CD4-positive, alpha-beta memory T cell (primary cell): Measurements from ENCODE around the gene FGB. TPM values are rescaled to one million over a fixed set of nuclear protein-coding genes. Genes with fewer than 3 reads are reported as not detected.

ENCODE experiments used
- CTCF ChIA-PET: fragments of 350-600 bp; sonication (Branson Sonifier 250); formaldehyde crosslinking; loops from one replicate; lab custom pipeline; 2021; ENCODE audit warnings: inconsistent platforms; ENCODE audit not compliant: partially characterized antibody; lab: Charles Lee
- POLR2A ChIA-PET: fragments of 350-600 bp; sonication (Branson Sonifier 250); formaldehyde crosslinking; loops from one replicate; lab custom pipeline; 2021; ENCODE audit not compliant: partially characterized antibody; lab: Charles Lee
- DNase-seq, 5 donors: peaks; one replicate each; pipeline versions ENCODE4 v3.0.0 to v3.0.0-alpha.2; 2020 to 2022; ENCODE audit warnings: mixed read lengths in 1 of 5
- H3K27ac ChIP-seq: one replicate; pipeline ENCODE4 v1.7.0; 2013; ENCODE audit warnings: low read depth, low read length
- H3K27me3 ChIP-seq: 2 replicates; pipeline ENCODE4 v1.7.0; 2013; ENCODE audit warnings: mild to moderate bottlenecking, low read length, moderate library complexity; ENCODE audit not compliant: insufficient read depth
- H3K36me3 ChIP-seq: 2 replicates; pipeline ENCODE4 v1.7.0; 2013; ENCODE audit warnings: mild to moderate bottlenecking, low read length, moderate library complexity; ENCODE audit not compliant: insufficient read depth
- H3K4me1 ChIP-seq: 2 replicates; pipeline ENCODE4 v1.7.0; 2013; ENCODE audit warnings: mild to moderate bottlenecking, low read length, moderate library complexity; ENCODE audit not compliant: insufficient read depth
- H3K4me3 ChIP-seq, 2 donors: one replicate each; pipeline ENCODE4 v1.7.0; 2013; ENCODE audit warnings: low read length in 2 of 2, mild to moderate bottlenecking in 1 of 2
- H3K9me3 ChIP-seq, 2 donors: one replicate each; pipeline ENCODE4 v1.7.0; 2013; ENCODE audit warnings: low read length in 2 of 2, control low read depth in 1 of 2; ENCODE audit not compliant: control insufficient read depth in 1 of 2
- H3K27ac Mint-ChIP-seq, 7 donors: one replicate each; pipeline ENCODE4 v1.8.0; 2020 to 2021; ENCODE audit warnings: mixed read lengths in 7 of 7, mild to moderate bottlenecking in 6 of 7, inconsistent platforms in 3 of 7, moderate library complexity in 3 of 7
- H3K27me3 Mint-ChIP-seq, 2 donors: one replicate each; pipeline ENCODE4 v1.8.0; 2020 to 2021; ENCODE audit warnings: mixed read lengths in 2 of 2
- H3K36me3 Mint-ChIP-seq, 2 donors: one replicate each; pipeline ENCODE4 v1.8.0; 2020 to 2021; ENCODE audit warnings: mixed read lengths in 2 of 2, inconsistent platforms in 1 of 2, mild to moderate bottlenecking in 1 of 2
- H3K4me1 Mint-ChIP-seq, 4 donors: one replicate each; pipeline ENCODE4 v1.8.0; 2020 to 2021; ENCODE audit warnings: mixed read lengths in 4 of 4, mild to moderate bottlenecking in 1 of 4
- H3K4me3 Mint-ChIP-seq, 8 donors: one replicate each; pipeline ENCODE4 v1.8.0; 2020 to 2021; ENCODE audit warnings: mixed read lengths in 8 of 8, mild to moderate bottlenecking in 7 of 8, moderate library complexity in 6 of 8, inconsistent platforms in 3 of 8
- H3K9me3 Mint-ChIP-seq, 8 donors: one replicate each; pipeline ENCODE4 v1.8.0; 2020 to 2021; ENCODE audit warnings: mixed read lengths in 8 of 8, mild to moderate bottlenecking in 5 of 8, inconsistent platforms in 3 of 8, moderate library complexity in 1 of 8
- intact Hi-C: fragments of 100-400 bp; cut with micrococcal nuclease; formaldehyde crosslinking; loops from one replicate; pipeline ENCODE4 v1.15.1; 2023
- polyA plus RNA-seq, 2 donors: library from polyadenylated mRNA; unstranded; fragments of 300-500 nt; fragmentation: Illumina TruSeq; gene quantifications; one replicate each; pipeline ENCODE4 v1.2.3, GENCODE V29; 2021
- total RNA-seq, 2 experiments: library from RNA; stranded (reverse); gene quantifications; one replicate each; pipeline ENCODE4 v1.2.3, GENCODE V29; 2021

FGB gene
- total RNA-seq (not detected), polyA plus RNA-seq (not detected)

DNA sequence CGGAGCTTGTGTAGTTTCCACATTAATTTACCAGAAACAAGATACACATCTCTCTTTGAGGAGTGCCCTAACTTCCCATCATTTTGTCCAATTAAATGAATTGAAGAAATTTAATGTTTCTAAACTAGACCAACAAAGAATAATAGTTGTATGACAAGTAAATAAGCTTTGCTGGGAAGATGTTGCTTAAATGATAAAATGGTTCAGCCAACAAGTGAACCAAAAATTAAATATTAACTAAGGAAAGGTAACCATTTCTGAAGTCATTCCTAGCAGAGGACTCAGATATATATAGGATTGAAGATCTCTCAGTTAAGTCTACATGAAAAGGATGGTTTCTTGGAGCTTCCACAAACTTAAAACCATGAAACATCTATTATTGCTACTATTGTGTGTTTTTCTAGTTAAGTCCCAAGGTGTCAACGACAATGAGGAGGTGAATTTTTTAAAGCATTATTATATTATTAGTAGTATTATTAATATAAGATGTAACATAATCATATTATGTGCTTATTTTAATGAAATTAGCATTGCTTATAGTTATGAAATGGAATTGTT lies at the start of gene FGB:
TSS of gene FGB (plus strand) at position 315 of the 558 bp plus-strand sequence. CDS start at position 323, 8 bp downstream.
- Histone ChIP-seq H3K4me3 (no peak within 1 kb of the TSS), H3K9me3 (no peaks in the 10 kb centered on the region), H3K36me3 (no peaks in the 10 kb centered on the region), H3K27ac (no peak within 1 kb of the TSS), H3K4me1 (no peaks in the 10 kb centered on the region), H3K27me3 (no peaks in the 10 kb centered on the region)
- no peak for DNase-seq
- Mint-ChIP-seq H3K27ac (no peak within 1 kb of the TSS), H3K4me3 (no peak within 1 kb of the TSS), H3K9me3 (no peaks in the 10 kb centered on the region), H3K4me1 (no peaks in the 10 kb centered on the region), H3K27me3 (peaks cover 5 to 8% of the 10 kb centered on the region in 2 donors), H3K36me3 (no peaks in the 10 kb centered on the region)
- intact Hi-C loops = no loop called here
- POLR2A ChIA-PET = interaction anchor here (1.0 kb wide), 1 partner anchor 12 kb away, joined by 3 read pairs; the partner anchor contains the start of gene PLRG1
- CTCF ChIA-PET = interaction anchor here (1.4 kb wide), 1 partner anchor 13 kb away, joined by 6 read pairs; the partner anchor contains the start of gene PLRG1

DNA sequence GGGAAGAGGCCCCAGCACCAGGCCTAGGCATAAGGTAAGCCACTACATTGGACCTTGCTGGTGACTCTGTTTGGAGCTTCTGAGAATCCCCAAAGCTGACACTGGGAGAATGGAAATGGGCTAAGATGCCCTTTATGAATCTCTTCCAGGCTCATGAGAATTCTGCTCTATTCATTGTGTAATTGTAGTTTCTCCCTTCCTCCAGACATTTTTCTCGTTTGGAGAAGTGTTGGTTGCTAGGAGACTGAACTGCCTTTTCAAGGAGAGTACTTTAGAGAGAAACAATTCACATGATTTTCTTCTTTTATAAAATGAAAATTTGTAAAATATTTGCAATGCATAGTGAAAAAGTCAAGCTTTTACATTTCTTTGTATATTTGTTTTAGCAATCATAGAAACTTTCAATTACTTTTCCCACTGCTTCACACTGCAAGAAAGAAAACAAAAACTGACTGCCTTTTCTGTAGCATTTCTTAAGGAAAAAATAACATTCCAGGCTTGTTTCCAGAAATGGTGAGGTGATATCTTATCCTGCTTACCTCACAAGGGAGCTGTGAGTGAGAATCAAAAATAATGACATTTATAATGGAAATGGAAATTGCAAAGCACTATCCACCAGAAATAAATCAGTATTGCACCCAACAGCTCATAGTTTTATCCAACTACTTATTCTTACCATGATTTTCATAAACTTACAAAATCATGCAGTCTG lies 46.3 kb upstream of the FGB start:
- intact Hi-C loops = no loop called here
- ChIA-PET POLR2A (no interaction called here), CTCF (interaction anchor here (1.0 kb wide), 1 partner anchor 18 kb away, joined by 3 read pairs; no protein-coding TSS in a partner anchor)
- no peaks in the 10 kb centered on the region for H3K36me3 Mint-ChIP-seq
- H3K4me1 Mint-ChIP-seq = no peaks in the 10 kb centered on the region
- Histone ChIP-seq H3K4me1 (no peaks in the 10 kb centered on the region), H3K27me3 (no peaks in the 10 kb centered on the region), H3K36me3 (no peaks in the 10 kb centered on the region), H3K9me3 (no peaks in the 10 kb centered on the region), H3K4me3 (no peak overlapping the region), H3K27ac (no peak overlapping the region)
- H3K27ac Mint-ChIP-seq = no peak overlapping the region
- peaks cover 0 to 2% (median 0%) of the 10 kb centered on the region in 8 donors for H3K9me3 Mint-ChIP-seq
- no peak for DNase-seq
- H3K4me3 Mint-ChIP-seq = no peak overlapping the region
- H3K27me3 Mint-ChIP-seq = peaks cover 28 to 36% of the 10 kb centered on the region in 2 donors

DNA sequence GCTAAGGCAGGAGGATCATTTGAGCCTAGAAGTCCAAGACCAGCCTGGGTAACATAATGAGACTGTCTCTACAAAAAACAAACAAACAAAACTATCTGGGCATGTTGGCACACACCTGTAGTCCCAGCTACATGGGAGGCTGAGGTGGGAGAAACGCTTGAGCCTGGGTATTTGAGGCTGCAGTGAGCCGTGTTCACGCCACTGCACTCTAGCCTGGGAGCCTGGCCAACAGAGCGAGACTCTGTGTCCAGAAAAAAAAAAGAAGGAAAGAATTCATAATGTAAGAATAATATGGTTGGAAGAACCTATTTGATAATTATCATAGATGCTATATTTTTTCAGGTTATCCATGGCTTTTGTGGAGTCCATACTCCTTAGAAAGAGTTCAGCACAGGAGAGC lies 45.2 kb upstream of the FGB start:
- H3K4me1 ChIP-seq = no peaks in the 10 kb centered on the region
- H3K36me3 Mint-ChIP-seq = no peaks in the 10 kb centered on the region
- peaks cover 24 to 31% of the 10 kb centered on the region in 2 donors for H3K27me3 Mint-ChIP-seq
- ChIA-PET CTCF (no interaction called here), POLR2A (no interaction called here)
- no peak overlapping the region for H3K27ac Mint-ChIP-seq
- no peaks in the 10 kb centered on the region for H3K9me3 ChIP-seq
- H3K9me3 Mint-ChIP-seq = peaks cover 0 to 2% (median 0%) of the 10 kb centered on the region in 8 donors
- no peak overlapping the region for H3K4me3 ChIP-seq
- H3K27me3 ChIP-seq = no peaks in the 10 kb centered on the region
- H3K4me1 Mint-ChIP-seq = no peaks in the 10 kb centered on the region
- intact Hi-C loops = no loop called here
- H3K27ac ChIP-seq = no peak overlapping the region
- H3K36me3 ChIP-seq = no peaks in the 10 kb centered on the region
- no peak overlapping the region for H3K4me3 Mint-ChIP-seq
- DNase-seq = no peak

DNA sequence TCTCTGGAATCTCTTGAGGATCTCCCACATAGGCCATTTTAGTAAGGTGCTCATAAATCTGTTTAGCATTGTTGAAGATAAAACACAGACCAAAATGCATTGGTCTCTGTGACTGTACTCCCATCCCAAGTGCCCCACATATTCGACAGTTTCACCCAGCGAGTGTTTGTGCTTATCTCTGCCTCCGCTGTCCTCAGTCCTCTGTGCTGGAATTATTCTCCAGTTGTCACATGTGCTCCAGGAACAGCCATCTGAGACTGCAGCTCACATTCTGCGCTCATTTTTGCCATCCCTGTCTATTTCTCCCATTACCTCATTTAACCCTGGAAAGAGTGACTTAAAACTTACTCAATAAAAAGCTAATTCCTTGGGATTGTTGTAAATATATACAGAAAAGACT lies 43.6 kb upstream of the FGB start:
- no peaks in the 10 kb centered on the region for H3K9me3 Mint-ChIP-seq
- no peaks in the 10 kb centered on the region for H3K27me3 ChIP-seq
- no peak overlapping the region for H3K27ac ChIP-seq
- ChIA-PET POLR2A (no interaction called here), CTCF (interaction anchor here (1.2 kb wide), 1 partner anchor 13 kb away, joined by 3 read pairs; no protein-coding TSS in a partner anchor)
- H3K36me3 Mint-ChIP-seq = no peaks in the 10 kb centered on the region
- H3K27ac Mint-ChIP-seq = no peak overlapping the region
- DNase-seq = no peak
- H3K4me3 Mint-ChIP-seq = no peak overlapping the region
- H3K4me1 ChIP-seq = no peaks in the 10 kb centered on the region
- intact Hi-C loops = no loop called here
- H3K4me3 ChIP-seq = no peak overlapping the region
- no peaks in the 10 kb centered on the region for H3K9me3 ChIP-seq
- peaks cover 24 to 25% of the 10 kb centered on the region in 2 donors for H3K27me3 Mint-ChIP-seq
- no peaks in the 10 kb centered on the region for H3K36me3 ChIP-seq
- peaks cover 0 to 1% (median 0%) of the 10 kb centered on the region in 4 donors for H3K4me1 Mint-ChIP-seq

DNA sequence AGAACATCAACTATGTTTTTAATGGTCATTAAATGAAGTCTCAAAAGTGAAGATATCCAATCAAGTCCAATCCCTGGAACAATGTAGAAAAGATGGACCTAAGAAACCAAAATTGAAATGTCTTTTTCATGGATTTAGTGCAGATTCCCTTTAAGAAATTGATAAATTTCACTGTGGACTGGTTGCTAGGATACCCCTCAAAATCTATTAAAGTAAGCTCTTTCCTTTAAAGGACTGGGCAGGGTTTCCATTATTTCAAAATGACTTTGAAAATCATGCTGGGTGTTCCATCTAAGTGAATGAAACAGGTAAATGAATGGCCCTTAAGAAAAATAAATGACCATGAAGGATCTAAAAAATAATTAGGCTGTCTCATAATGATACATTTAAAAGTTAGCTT lies 41.2 kb upstream of the FGB start:
- intact Hi-C loops = no loop called here
- ChIA-PET POLR2A (no interaction called here), CTCF (no interaction called here)
- no peak for DNase-seq
- H3K27ac ChIP-seq = no peak overlapping the region
- no peaks in the 10 kb centered on the region for H3K4me1 ChIP-seq
- Mint-ChIP-seq H3K36me3 (no peaks in the 10 kb centered on the region), H3K27ac (no peak overlapping the region), H3K4me1 (peaks cover 0 to 1% (median 0%) of the 10 kb centered on the region in 4 donors), H3K27me3 (peaks cover 32 to 37% of the 10 kb centered on the region in 2 donors), H3K9me3 (no peaks in the 10 kb centered on the region), H3K4me3 (no peak overlapping the region)
- no peaks in the 10 kb centered on the region for H3K27me3 ChIP-seq
- H3K36me3 ChIP-seq = no peaks in the 10 kb centered on the region
- H3K9me3 ChIP-seq = no peaks in the 10 kb centered on the region
- H3K4me3 ChIP-seq = no peak overlapping the region

DNA sequence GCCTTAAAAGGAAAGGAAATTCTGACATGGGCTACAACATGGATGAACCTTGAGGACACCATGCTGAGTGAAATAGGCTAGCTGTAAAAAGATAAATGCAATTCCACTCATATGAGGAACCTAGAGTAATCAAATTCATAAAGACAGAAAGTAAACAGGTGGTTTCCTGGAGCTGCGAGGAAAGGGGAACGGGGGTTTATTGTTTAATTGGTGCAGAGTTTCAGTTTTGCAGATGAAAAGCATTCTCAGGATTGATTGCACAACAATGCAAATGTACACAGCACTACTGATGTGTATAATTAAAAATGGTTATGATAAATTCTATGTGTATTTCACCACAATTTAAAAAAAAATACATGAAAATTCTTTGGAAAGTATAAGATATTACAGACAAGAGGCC lies 36.7 kb upstream of the FGB start:
- no peaks in the 10 kb centered on the region for H3K27me3 ChIP-seq
- H3K4me3 Mint-ChIP-seq = no peak overlapping the region
- no peaks in the 10 kb centered on the region for H3K9me3 Mint-ChIP-seq
- no peak overlapping the region for H3K4me3 ChIP-seq
- peaks cover 0 to 1% (median 0%) of the 10 kb centered on the region in 4 donors for H3K4me1 Mint-ChIP-seq
- no peaks in the 10 kb centered on the region for H3K4me1 ChIP-seq
- no peak for DNase-seq
- no peaks in the 10 kb centered on the region for H3K36me3 ChIP-seq
- intact Hi-C loops = no loop called here
- H3K36me3 Mint-ChIP-seq = no peaks in the 10 kb centered on the region
- no peak overlapping the region for H3K27ac ChIP-seq
- POLR2A ChIA-PET = no interaction called here
- H3K27me3 Mint-ChIP-seq = peaks cover 21 to 24% of the 10 kb centered on the region in 2 donors
- H3K9me3 ChIP-seq = no peaks in the 10 kb centered on the region
- CTCF ChIA-PET = no interaction called here
- H3K27ac Mint-ChIP-seq = no peak overlapping the region

DNA sequence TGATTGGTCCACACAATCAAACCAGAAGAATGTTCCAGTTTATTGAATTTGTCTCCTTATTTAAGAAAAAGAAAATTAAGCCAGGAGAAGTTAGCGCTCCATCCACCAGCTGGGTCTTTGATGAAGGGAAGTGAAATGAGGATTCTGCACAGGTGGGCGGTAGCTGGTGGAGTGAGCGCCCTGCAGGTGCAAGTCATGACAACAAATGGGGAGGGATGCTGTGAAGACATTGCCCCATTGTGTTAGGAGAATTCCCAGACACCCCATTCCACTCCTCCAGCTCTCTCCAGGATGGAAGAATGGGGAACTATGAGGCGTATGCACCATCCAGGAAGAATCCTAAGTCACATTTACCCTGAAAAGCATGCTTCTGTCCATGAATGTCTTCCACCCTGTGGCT lies 35.5 kb upstream of the FGB start:
- Mint-ChIP-seq H3K27ac (no peak overlapping the region), H3K27me3 (peaks cover 17 to 22% of the 10 kb centered on the region in 2 donors), H3K4me1 (peaks cover 0 to 1% (median 0%) of the 10 kb centered on the region in 4 donors), H3K36me3 (no peaks in the 10 kb centered on the region), H3K9me3 (no peaks in the 10 kb centered on the region), H3K4me3 (no peak overlapping the region)
- DNase-seq = no peak
- Histone ChIP-seq H3K36me3 (no peaks in the 10 kb centered on the region), H3K27ac (no peak overlapping the region), H3K4me3 (no peak overlapping the region), H3K9me3 (no peaks in the 10 kb centered on the region), H3K27me3 (no peaks in the 10 kb centered on the region), H3K4me1 (no peaks in the 10 kb centered on the region)
- intact Hi-C loops = no loop called here
- ChIA-PET POLR2A (no interaction called here), CTCF (no interaction called here)
